Left ventricle myocardium inferior (tissue), 1 donor: ENCODE measurements around the gene NEURL1. TPM values are rescaled to one million over a fixed set of nuclear protein-coding genes. Genes with fewer than 3 reads are reported as not detected.

Experiments used
- DNase-seq: peaks from one replicate; pipeline ENCODE4 v3.0.0-alpha.2; 2020
- H3K27ac ChIP-seq: fragments of 200-600 bp; replicated peaks from 2 replicates; pipeline ENCODE4 v1.8.0; 2021
- H3K27me3 ChIP-seq: fragments of 200-600 bp; 2 replicates; pipeline ENCODE4 v1.8.0; 2021; ENCODE audit warnings: low read depth
- H3K36me3 ChIP-seq: fragments of 200-600 bp; 2 replicates; pipeline ENCODE4 v1.8.0; 2021
- H3K4me1 ChIP-seq: fragments of 200-600 bp; 2 replicates; pipeline ENCODE4 v1.8.0; 2021
- H3K4me3 ChIP-seq: fragments of 200-600 bp; 2 replicates; pipeline ENCODE4 v1.8.0; 2021; ENCODE audit warnings: mild to moderate bottlenecking, moderate library complexity
- H3K9me3 ChIP-seq: fragments of 200-600 bp; replicated peaks from 2 replicates; pipeline ENCODE4 v1.8.0; 2021
- intact Hi-C: fragments of 100-400 bp; cut with micrococcal nuclease; formaldehyde crosslinking; loops from one replicate; pipeline ENCODE4 v1.11.0; 2022
- total RNA-seq: library from RNA; stranded (reverse); fragmentation: NEBNext Ultra II Directional; extraction: Animal tissue kit (Norgen Biotek cat#: 25700); gene quantifications from one replicate; pipeline ENCODE4 v1.2.1, GENCODE V29; 2021
- TF ChIP-seq, protein P1 (sequence below): fragments of 200-600 bp; IDR thresholded peaks from 2 replicates; pipeline ENCODE4 v1.8.0; 2021; ENCODE audit warnings: antibody characterized with exemption, mild to moderate bottlenecking, borderline replicate concordance
- donor health status: DM: no; HTN: yes; CAD: no; lungs with severe emphysema.

The NEURL1 gene
- total RNA-seq, 1 donor from 2014 or later: 0.14 TPM

DNA sequence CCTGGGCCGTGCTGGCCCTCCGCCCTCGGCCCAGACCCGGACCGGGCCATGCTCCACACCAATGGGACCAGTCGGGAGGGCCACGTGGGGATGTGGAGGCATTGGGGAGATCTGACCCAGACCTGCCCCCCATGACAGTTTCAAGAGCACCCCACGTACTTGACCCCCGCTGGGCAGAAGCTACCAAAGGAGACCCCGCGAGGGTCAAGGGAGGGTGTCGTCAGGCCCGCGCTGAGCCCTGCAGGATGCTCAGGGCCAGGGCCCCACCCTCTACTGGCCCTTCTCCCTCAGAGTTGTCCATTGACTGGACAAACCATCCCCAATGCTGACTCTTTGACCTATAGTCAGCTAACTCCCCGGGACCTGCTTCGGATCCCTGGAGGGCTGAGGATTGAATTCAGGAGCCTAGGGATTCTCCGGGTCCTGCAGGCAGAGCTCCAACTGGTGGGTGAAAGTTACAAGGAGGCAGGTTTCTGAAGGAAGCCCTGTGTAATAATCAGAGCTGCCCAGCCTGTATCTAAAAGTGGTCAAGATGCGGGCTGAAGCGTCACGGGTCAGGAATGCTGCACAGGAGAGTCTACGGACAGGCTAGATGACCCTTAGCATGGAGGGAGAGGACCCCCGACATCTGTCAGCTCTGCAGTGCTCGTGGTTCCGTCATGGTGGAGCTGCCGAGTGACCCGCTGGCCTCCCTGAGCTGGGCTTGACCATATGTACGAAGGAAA lies 40.8 kb upstream of the NEURL1 start:
- DNase-seq: no peak
- no peaks in the 10 kb centered on the region for H3K9me3 ChIP-seq
- peak overlapping the region; percentile 78 for H3K4me3 ChIP-seq
- H3K36me3 ChIP-seq: peaks cover 30% of the 10 kb centered on the region
- H3K27me3 ChIP-seq: peaks cover 12% of the 10 kb centered on the region
- intact Hi-C loops: no loop called here
- peak overlapping the region; percentile 94 for H3K27ac ChIP-seq
- peaks cover 49% of the 10 kb centered on the region for H3K4me1 ChIP-seq
- TF ChIP-seq, protein P1, sequence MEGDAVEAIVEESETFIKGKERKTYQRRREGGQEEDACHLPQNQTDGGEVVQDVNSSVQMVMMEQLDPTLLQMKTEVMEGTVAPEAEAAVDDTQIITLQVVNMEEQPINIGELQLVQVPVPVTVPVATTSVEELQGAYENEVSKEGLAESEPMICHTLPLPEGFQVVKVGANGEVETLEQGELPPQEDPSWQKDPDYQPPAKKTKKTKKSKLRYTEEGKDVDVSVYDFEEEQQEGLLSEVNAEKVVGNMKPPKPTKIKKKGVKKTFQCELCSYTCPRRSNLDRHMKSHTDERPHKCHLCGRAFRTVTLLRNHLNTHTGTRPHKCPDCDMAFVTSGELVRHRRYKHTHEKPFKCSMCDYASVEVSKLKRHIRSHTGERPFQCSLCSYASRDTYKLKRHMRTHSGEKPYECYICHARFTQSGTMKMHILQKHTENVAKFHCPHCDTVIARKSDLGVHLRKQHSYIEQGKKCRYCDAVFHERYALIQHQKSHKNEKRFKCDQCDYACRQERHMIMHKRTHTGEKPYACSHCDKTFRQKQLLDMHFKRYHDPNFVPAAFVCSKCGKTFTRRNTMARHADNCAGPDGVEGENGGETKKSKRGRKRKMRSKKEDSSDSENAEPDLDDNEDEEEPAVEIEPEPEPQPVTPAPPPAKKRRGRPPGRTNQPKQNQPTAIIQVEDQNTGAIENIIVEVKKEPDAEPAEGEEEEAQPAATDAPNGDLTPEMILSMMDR: no peak

DNA sequence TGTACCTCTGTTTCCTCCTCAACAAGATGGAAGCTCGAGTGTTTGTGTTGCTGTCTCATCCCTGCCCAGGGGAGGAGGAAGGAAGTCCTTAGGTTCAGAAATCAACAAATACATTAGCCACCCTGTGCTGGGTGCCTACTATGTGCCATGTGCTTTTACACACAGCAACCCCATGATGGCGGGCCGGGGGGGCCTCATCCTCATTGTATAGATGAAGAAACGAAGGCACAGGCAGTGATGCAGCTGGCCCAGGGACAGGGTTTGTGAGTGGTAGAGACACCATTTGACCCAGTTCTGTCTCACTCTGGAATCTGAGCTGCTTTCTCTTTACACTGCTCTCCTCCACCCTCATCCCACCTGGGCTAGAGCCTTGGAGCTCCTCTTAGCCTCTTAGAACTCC lies 39.5 kb upstream of the NEURL1 start:
- DNase-seq: no peak
- intact Hi-C loops: no loop called here

DNA sequence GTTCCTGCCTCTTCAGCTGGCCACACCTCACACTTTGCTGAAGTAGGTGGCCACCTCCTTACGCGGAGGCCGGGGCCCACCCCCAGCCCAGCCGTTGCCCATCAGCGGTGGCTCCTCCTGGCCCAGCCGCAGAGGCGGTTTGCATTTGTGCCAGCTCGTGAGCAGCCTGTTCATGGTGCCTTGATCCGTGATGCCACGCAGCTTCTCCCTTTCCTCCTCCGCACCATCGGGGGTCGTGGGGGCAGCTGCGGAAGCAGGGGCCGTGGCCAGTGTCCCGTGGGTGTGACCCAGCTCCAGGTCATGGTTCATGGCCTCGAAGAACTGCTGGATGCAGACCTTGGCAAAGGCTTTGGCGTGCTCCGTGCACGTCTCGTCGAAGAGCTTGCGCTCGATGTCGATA lies 38.3 kb upstream of the NEURL1 start:
- Histone ChIP-seq H3K27ac (no peak overlapping the region), H3K36me3 (peaks cover 5% of the 10 kb centered on the region), H3K9me3 (no peaks in the 10 kb centered on the region), H3K4me1 (peaks cover 23% of the 10 kb centered on the region), H3K4me3 (no peak overlapping the region), H3K27me3 (peaks cover 12% of the 10 kb centered on the region)
- TF ChIP-seq, protein P1: no peak
- DNase-seq: no peak
- intact Hi-C loops: no loop called here

More for the DNA sequence above, 39.5 kb upstream of the NEURL1 start:
- Histone ChIP-seq H3K9me3 (no peaks in the 10 kb centered on the region), H3K27me3 (peaks cover 12% of the 10 kb centered on the region), H3K4me3 (no peak overlapping the region), H3K4me1 (peaks cover 35% of the 10 kb centered on the region), H3K27ac (no peak overlapping the region), H3K36me3 (peaks cover 17% of the 10 kb centered on the region)
- TF ChIP-seq, protein P1: no peak

DNA sequence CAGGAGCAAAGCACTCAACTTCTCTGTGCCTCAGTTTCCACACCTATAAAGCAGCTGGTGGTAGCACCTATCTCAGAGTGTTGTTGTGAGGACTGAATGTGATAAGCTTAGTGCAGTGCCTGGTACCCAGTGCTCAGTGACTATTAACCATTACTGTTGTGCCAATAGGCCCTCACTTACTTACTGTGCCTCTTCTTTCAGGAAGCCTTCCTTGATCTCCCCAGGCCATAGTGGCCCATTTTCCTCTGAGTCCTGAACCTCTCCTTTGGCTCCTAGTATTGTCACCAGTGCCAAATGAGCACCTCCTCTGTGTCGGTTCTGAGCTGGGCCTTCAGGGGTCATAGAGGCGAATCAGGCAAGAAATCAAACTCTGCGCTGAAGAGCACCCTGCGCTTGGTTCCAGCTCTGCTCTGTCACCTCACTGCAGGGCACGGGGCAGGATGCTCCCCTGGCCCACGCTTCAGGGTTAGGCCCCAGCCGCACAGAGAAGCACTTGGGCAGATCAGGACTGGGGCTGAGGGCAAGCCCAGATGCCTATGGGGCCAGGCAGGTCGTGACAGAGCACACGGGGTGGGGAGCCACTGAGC lies 37.3 kb upstream of the NEURL1 start:
- intact Hi-C loops: no loop called here
- no peaks in the 10 kb centered on the region for H3K36me3 ChIP-seq
- H3K4me1 ChIP-seq: peaks cover 14% of the 10 kb centered on the region
- H3K27ac ChIP-seq: no peak overlapping the region
- H3K27me3 ChIP-seq: peaks cover 12% of the 10 kb centered on the region
- no peak overlapping the region for H3K4me3 ChIP-seq
- H3K9me3 ChIP-seq: no peaks in the 10 kb centered on the region
- TF ChIP-seq, protein P1: no peak
- DNase-seq: no peak

DNA sequence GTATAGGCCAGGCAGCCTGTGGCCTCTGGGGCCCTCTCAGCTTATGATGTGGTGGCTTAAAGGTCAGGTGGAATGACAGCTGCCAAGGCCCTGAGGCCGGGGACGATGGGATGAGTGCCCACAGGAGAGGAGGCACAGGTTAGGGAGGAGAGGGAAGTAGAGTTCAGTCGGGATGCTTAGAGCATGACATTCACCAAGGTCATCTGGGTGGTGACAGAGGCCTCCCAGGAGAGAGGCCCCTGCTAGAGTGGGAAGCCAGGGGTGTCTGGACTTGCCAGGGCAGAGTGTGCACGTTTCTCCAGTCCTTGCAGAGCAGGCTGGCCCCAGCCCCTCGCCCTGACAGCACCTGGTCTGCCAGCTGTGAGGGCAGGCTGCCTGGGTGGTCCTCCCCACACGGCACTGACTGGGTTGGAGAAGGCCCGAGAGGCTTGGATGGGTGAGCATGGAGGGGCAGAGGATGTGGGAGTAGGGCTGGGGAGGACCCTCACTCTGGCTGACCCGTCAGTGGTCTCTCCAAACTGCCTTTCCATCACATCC lies 36.3 kb upstream of the NEURL1 start:
- H3K4me1 ChIP-seq: peaks cover 7% of the 10 kb centered on the region
- DNase-seq: no peak
- intact Hi-C loops: no loop called here
- no peaks in the 10 kb centered on the region for H3K9me3 ChIP-seq
- H3K27me3 ChIP-seq: peaks cover 6% of the 10 kb centered on the region
- no peak overlapping the region for H3K27ac ChIP-seq
- no peaks in the 10 kb centered on the region for H3K36me3 ChIP-seq
- TF ChIP-seq, protein P1: no peak
- no peak overlapping the region for H3K4me3 ChIP-seq
